ENCODE data around the gene YES1.

The YES1 gene

GRCh38 chr18:845152-845819, 33.2 kb upstream of the YES1 start:
- no peak overlapping the region for H3K4me3 ChIP-seq (ENCODE audit: control insufficient read depth, low read depth, low read length)
- DNase-seq (ENCODE audit: low read depth) = peak; percentile 91
- TF ChIP-seq CTCF (conservative IDR thresholded peaks at IDR 0.05; ENCODE audit: control insufficient read depth, insufficient read depth, low read depth, low read length) = no peak

- DNase-seq (ENCODE audit: low read depth) = no peak
- TF ChIP-seq CTCF (conservative IDR thresholded peaks at IDR 0.05; ENCODE audit: control insufficient read depth, insufficient read depth, low read depth, low read length) = no peak
- H3K4me3 ChIP-seq (ENCODE audit: control insufficient read depth, low read depth, low read length) = no peak overlapping the region
Observed at GRCh38 chr18:841647-842370, 29.8 kb upstream of the YES1 start.

- no peak overlapping the region for H3K4me3 ChIP-seq (ENCODE audit: control insufficient read depth, low read depth, low read length)
- TF ChIP-seq CTCF (conservative IDR thresholded peaks at IDR 0.05; ENCODE audit: control insufficient read depth, insufficient read depth, low read depth, low read length) = no peak
- no peak for DNase-seq (ENCODE audit: low read depth)
Observed at GRCh38 chr18:840516-840915, 28.5 kb upstream of the YES1 start.

GRCh38 chr18:840023-840408, 28.0 kb upstream of the YES1 start:
- no peak for TF ChIP-seq CTCF (conservative IDR thresholded peaks at IDR 0.05; ENCODE audit: control insufficient read depth, insufficient read depth, low read depth, low read length)
- no peak for DNase-seq (ENCODE audit: low read depth)
- H3K4me3 ChIP-seq (ENCODE audit: control insufficient read depth, low read depth, low read length) = no peak overlapping the region

- DNase-seq (ENCODE audit: low read depth) = peak; percentile 84
- peak; percentile 98 for TF ChIP-seq CTCF (conservative IDR thresholded peaks at IDR 0.05; ENCODE audit: control insufficient read depth, insufficient read depth, low read depth, low read length)
- H3K4me3 ChIP-seq (ENCODE audit: control insufficient read depth, low read depth, low read length) = no peak overlapping the region
Observed at GRCh38 chr18:839224-840022, 27.4 kb upstream of the YES1 start.

GRCh38 chr18:837922-838321, 25.9 kb upstream of the YES1 start:
- TF ChIP-seq CTCF (conservative IDR thresholded peaks at IDR 0.05; ENCODE audit: control insufficient read depth, insufficient read depth, low read depth, low read length) = no peak

More at GRCh38 chr18:837922-838321, 25.9 kb upstream of the YES1 start:
- no peak overlapping the region for H3K4me3 ChIP-seq (ENCODE audit: control insufficient read depth, low read depth, low read length)
- DNase-seq (ENCODE audit: low read depth) = peak; percentile 57
